HG02759 (cell line): ENCODE results near the gene FAM124A.

Experiments used
- ATAC-seq: cut with Tn5 transposase; IDR thresholded peaks from one replicate; pipeline ENCODE4 v1.9.1; 2021; ENCODE audit warnings: mild to moderate bottlenecking, moderate library complexity; ENCODE audit not compliant: unreplicated experiment

FAM124A gene, protein sequence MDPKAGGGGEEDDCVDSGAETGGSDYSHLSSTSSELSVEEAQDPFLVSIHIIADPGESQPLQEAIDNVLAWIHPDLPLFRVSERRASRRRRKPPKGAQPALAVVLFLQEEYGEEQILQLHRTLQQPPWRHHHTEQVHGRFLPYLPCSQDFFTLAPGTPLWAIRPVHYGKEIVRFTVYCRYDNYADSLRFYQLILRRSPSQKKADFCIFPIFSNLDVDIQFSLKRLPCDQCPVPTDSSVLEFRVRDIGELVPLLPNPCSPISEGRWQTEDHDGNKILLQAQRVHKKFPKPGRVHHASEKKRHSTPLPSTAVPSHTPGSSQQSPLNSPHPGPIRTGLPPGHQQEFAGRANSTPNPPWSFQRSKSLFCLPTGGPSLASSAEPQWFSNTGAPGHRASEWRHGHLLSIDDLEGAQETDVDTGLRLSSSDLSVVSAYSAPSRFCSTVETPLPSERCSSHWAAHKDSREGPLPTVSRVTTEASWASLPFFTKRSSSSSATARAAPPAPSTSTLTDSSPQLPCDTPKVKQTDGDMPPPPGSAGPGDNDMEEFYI

DNA sequence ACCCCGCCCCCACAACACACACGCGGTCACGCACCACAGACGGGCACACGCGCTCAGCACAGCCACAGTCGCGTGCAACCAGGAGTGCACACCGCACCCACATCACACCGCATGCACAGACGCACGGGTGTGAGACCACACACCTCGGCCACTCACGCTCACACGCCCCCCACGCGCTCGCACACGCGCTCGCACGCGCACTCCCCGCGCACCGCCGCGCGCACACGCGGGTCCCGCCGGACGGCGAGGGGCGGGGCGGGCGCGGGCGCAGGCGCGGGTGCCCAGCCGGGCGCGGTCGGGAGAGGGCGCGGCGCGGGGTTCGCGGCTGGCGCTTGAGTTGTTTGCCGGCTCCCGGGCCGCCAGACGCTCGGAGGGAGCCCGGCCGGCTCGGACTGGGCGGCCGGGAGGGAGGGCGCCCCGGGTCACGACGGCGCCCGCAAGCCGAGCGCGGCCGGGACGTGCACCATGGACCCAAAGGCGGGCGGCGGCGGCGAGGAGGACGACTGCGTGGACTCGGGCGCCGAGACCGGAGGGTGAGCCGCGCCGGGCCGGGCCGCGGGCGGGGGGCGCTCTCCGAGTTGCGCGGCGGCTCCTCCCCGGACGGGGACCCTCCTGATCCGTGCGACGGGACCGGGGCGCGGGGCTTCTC lies at the start of gene FAM124A:
Gene FAM124A, plus strand, starts transcription at position 362 of the 649 bp plus-strand sequence. Its CDS starts 104 bp downstream, at position 466.
- ATAC-seq, result peak; percentile 91

DNA sequence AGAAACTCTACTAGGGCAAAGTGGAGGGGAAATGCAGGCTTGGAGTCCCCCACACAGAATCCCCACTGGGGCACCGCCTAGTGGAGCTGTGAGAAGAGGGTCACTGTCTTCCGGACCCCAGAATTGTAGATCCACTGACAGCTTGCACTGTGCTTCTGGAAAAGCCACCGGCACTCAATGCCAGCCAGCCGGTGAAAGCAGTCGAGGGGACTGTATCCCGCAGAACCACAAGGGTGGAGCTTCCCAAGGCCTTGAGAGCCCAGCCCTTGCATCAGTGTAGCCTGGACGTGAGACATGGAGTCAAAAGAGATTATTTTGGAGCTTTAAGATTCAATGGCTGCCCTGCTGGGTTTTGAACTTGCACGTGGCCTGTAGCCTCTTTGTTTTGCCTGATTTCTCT lies 47.2 kb upstream of the FAM124A start:
- no peak for ATAC-seq

DNA sequence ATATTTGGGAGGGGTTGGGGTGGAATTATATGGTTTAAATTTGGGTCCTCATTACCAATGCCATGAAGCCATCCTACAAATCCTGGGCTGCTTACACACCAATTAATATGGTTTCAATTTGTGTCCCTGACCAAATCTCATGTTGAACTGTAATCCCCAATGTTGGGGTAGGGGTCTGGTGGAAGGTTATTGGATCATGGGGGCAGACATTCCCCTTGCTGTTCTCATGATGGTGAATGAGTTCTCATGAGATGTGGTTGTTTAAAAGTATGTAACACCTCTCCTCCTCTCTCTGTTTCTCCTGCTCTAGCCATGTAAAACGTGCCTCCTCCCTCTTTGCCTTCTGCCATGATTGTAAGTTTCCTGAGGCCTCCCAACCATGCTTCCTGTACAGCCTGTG lies 46.6 kb upstream of the FAM124A start:
- ATAC-seq, result no peak

DNA sequence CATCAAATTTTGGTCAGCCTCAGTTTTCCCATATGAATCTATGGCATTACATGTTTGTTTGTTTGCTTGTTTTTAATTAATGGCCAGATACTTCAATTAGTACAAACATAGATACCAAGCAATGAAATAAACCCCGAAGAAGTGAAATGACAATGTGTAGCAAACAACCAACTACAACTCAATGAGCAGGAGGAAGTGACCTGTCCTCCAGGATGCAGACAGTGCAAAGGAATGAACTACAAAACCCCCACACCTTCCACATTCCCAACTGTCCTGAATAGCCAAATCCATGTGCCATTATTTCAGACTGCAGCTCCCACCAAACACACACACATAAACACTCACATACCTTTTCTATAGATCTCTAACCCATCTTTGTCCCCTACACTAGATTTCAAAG lies 45.0 kb upstream of the FAM124A start:
- ATAC-seq, result no peak

DNA sequence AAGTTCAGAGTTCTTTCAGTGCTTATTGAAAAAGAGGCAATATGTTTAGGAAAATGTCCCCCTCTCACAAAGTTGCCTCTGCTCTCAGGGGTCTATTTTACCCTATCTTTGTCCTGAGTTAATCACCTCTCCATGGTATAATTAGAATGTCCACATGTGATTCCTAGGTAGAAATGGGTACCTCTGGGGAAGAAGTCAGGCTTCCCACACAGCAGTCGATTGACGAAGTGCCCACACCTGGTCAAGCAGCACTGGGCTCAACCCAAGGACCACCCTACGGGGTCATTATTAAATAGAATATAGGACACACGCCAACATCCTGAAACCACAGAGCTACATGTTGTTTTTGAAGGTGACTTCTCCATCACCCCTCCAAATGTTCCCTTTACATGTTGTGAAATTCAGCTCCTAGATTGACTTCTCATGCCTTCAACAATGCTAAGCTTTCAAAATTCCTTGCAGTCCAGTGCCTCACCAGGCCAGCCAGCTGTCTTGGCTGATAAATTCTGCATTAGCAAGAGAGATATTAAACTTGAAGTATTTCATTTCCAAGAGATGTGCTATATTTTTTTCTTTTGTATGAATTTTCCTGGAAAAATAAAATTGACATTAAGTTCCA lies 43.6 kb upstream of the FAM124A start:
- ATAC-seq, result no peak

DNA sequence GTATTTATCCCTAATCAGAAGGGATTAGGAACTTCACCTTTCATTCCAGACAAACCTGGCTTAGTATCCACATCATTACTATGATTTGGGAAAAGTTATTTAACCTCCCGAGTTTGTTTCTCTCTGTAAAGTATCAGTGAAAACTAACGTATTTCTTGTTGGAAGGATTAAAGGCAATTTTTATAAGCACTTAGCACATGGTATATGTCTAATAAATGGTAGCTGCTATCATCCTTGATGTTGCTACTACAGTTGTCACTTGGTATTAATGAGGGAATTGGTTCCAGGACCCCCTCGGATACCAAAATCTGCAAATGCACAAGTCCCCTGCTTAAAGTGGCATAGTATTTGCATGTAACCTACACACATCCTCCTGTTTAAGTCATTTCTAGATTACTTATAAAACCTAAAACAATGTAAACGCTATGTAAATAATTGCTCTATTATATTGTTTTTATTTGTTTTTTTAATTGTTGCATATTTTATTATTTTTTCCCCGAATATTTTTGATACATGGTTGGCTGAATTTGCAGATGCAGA lies 42.7 kb upstream of the FAM124A start:
- ATAC-seq, result no peak

DNA sequence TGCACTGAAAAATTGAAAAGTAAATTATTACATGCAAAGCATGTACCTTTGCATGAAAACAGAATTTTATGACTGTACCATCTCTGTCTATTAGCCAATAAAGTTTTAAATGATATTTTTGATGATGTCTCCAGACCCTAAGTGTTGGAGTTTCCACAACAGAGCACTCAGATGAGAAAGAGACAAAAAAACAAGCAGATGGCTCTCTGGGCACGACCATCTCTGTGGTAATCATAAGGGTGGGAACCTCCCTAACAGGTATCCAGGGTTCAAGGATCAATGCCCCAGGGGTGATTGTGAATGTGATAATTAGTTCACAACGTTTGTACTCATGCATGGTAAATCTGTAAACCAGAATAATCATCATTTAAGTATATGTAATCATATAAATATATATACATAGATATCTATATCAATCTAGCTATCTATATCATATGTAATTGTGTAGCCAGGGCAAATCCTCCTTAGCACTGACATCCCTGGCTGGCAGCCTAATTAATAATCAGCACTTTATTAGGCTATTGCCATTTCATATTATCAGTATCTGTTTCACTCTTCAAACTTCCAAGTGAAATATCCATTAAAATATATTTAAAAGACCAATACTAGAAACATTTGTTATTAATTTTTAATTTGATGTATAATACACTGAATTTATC lies 41.2 kb upstream of the FAM124A start:
- no peak for ATAC-seq

DNA sequence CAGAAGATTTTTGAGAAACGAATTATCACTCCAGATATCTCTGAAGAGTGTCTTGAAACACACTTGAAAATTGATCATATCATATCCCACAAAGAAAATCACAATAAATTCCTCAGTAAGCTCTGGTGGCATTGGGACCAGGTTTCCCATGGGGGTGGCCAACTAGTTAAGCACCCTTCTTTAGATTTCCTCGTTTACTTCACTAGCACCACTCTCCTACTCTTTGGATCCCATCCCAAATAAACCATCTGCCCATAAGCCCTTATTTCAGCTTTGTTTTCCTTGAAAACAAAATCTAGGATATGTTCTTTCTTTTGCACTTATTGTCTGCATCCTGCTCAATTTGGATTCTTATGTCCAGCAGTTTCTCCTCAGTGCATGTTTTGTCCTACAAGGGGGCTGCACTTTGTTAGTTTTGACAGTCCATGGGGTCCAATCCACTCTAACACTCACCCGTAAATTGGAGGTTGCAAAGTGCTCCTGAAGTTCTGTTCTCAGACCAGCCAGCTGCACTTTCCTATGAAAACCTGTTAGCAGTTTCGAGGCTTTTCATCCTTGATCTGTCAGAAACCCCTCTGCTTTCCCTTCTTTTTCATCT lies 40.3 kb upstream of the FAM124A start:
- ATAC-seq, result no peak

DNA sequence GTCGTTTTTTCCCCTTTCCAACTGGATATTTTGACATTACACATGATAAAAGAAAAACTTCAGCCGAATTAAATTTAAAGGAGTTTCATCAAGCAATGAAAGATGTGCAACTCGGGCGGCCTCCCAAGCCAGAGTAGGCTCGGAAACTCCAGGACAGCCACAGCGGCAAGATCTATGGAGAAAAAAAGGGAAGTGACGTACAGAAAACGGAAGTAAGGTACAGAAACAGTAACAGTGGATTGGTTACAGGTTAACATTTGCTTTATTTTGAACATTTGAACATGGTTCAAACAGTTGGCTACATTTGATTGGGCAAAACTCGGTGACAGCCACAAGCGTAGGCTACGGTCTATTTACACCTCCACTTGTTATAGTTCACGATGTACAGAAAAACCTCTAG lies 30.5 kb upstream of the FAM124A start:
- no peak for ATAC-seq

DNA sequence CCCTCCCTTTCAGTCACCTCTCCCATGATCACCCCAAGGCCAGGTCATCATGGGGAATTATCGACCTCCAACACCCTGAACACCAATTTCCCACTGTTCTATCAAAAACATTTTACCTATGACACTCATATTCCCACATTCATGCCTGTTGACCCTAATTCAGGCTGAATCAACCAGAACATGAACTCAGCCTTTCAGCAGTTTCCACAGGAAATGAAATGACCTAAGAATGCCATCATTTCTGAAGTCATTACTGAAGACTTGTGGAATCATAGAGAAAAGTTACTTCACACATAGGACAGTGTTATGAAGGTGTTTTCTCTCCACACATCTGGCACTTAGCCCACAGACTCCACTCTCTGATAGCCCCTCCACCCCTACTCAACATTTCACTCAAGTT lies 29.9 kb upstream of the FAM124A start:
- ATAC-seq, result no peak

DNA sequence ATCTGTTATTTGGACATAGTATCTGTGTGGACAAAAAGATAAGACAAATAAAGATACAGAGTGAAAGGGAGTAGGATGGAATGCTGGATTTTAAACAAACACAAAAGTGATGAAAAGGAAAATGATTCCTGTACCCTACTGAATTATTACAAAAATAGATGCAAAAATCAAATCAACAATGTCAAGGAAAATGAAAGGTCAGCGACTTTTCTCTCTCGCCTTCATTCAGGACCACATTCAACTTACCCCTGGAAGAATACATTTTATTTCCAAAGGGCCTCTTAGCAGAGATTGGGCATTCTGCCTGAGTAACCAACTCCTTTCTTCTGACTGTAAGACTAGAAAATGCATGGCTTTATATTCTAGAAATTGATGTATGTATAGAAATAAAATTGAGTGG lies 28.8 kb upstream of the FAM124A start:
- ATAC-seq, result no peak

DNA sequence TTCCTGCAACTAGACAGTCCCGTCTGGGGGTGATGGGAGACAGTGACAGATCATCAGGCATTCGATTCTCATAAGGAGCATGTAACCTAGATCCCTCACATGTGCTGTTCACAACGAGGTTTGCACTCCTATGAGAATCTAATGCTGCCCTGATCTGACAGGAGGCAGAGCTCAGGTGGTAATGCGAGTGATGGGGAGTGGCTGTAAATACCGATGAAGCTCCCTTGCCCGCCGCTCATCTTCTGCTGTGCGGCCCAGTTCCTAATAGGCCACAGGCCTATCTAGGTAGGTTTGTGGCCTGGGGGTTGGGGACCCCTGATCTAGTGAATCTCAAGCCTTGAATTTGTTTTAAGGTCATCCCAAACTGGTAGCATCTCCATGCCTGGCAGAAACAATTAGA lies 27.3 kb upstream of the FAM124A start:
- no peak for ATAC-seq

DNA sequence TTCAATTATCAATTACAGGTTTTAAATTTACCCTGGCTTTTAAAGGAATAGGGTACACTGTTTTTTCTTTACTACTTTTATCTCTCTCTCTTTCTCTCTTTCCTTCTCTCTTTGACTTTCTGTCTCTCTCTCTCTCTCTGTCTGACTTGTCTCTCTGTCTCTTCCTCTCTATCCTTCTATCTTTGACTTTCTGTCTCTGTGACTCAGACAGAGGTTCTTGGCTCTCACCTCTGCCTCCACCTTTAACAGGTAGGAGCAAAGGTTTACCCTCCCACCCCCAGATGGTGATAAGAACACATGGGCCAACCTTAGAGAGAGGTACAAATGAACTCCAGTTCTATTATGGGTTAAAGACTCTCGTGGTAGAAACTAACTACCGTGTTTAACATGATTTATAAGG lies 20.3 kb upstream of the FAM124A start:
- ATAC-seq, result no peak

DNA sequence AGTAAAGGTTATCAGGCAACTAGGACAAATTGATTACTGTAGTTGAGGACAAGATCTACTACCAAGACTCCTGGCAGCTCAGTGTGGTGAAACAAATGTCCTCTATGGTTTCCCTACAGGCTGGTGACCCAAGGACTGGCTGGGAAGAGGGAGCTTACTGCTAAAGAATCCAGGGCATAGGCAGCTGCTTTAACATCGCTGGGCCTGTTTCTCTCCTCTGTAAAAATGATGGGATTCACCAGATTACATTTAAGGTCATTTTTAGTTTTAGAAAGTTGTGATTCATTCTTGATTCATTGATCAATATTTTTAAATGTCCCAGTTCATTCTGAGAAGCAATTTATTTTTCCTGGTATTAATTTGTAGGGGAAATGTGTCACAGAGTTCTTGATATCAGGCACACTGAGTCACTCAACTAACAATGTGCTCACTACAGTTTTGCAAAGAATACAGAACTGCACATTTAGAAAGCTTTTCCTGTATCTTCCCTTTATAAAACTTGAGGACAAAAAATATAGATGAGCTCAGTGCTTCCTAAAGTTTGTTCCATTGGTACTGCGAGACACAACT lies 19.6 kb upstream of the FAM124A start:
- no peak for ATAC-seq

DNA sequence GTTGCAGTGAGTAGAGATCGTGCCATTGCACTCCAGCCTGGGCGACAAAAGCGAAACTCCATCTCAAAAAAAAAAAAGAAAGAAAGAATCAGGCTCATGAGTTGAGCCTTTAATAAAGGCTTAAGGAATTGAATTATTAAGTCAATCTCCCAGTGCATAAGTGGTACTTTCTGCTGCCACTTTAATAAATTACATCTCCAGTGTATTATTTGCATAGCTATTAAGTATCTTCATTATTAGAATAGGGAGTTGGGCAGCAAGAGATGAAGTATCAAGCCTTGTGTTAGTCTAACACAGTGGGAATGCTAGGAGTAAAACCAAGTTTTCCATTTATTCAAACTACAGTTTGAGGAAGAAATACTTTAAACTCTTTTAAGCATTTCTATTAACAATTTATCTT lies 15.6 kb upstream of the FAM124A start:
- no peak for ATAC-seq

DNA sequence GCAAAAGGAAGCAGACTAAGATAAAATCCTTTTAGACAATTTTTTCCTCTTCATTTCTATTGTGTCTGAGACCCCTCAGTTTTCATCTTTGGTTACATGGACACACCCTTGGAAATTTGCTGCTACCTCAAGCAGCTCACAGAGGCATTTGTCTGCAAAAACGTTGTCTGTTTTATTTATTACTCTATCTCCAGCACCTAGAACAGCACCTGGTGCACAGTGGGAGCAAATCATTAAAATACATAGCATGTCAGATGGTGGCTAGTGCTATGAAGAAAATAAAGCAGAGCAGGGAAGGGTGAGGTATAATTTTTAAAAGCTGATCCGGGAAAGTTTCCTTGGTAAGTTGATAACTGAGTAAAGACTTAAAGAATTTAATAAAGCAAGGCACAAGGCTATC lies 14.3 kb upstream of the FAM124A start:
- ATAC-seq, result no peak

DNA sequence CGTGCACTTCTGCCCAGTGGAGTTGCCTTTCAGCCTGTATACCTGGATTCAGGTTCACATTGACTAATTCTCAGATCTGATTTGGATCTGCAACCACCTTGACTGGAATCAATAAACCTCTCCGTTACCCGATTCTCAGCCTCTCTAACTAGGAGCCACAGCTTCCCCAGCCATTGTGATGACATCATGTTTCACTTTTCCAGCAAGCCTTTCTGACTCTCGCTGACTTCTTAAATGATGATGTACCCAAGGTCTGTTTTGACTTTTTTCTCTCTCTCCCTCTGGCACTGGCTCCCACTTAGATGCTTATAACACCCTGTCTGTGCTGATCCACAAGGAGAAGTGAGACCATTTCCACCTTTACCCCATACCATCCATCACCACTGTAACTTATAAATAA lies 13.5 kb upstream of the FAM124A start:
- no peak for ATAC-seq

DNA sequence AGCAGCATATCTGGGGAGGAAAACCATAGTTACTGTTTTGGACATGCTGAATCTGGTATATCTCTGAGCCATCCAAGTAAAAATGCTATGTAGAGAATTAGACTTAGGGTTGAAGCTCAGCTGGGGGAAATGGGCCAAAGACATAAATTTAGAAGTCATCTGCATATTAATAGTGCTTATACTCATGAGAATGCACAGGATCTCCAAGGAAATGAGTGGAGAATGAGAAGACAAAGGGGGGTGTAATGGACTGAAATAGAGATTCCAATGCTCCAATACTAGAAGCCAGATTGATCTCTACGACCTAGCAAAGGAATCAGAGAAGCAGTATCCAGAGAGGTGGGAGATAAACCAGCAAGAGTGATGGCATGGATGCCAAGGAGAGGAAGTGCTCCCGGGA lies 10.3 kb upstream of the FAM124A start:
- ATAC-seq, result no peak

DNA sequence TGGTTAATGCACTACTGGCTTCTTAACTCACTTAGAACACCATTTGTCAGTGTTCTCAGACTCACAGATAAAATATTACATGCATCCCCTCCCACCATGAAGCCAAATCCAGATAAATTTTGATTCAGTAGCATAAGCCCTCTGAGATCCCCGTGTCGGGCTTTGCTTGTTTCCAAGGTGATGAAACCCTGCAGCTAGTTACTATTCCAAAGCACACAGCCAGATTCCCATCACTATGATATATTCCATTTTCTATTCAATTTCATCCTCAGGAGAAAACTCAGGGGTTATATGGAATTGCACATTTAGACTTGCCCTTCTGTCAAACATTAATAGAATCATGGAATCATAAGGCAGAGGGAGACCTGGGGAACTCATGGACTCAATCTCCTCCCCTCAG lies 9.4 kb upstream of the FAM124A start:
- ATAC-seq, result no peak

DNA sequence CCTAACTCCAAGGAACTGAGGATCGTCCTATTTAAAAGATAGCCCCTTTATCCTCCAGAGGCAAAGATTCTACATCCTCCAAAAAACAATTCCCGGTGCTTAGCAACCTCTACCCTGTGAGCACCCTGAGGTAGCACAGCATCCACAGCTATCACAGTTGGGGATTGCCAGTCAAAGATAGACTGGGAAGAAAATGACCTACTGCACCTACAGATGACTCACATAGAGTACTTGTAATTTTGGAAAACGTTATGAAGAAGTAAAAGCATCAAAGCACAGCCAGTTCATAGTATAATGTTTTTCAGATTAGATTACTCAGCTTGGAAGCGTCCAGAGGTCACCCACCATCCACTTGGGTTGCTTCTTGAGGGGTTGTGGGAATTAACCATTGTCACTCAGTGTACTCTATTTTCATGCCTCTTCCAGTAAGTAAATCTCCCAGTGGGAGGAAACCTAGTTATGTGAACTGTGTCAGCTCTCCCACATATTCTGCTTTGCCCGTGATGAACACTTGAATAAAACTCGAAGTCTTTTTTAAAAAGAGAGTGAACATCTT lies 8.9 kb upstream of the FAM124A start:
- ATAC-seq, result no peak
